Gastroesophageal sphincter (tissue), 3 donors: ENCODE measurements around the gene GK.

Experiments
- POLR2AphosphoS5 ChIP-seq: sonication (generic); formaldehyde crosslinking; IDR thresholded peaks from one replicate; pipeline ENCODE4 v1.6.1; 2017; ENCODE audit warnings: antibody characterized with exemption
- TF ChIP-seq, protein P1 (sequence below), 4 experiments: fragments of 200-600 bp in 2 of 4; fragments of 450-650 bp in 2 of 4; sonication (generic) in 1 of 4; IDR thresholded peaks; one replicate each; pipeline ENCODE4 v1.5.1; 2017 to 2019; ENCODE audit warnings: antibody characterized with exemption in 4 of 4, mild to moderate bottlenecking in 2 of 4, moderate library complexity in 2 of 4

DNA sequence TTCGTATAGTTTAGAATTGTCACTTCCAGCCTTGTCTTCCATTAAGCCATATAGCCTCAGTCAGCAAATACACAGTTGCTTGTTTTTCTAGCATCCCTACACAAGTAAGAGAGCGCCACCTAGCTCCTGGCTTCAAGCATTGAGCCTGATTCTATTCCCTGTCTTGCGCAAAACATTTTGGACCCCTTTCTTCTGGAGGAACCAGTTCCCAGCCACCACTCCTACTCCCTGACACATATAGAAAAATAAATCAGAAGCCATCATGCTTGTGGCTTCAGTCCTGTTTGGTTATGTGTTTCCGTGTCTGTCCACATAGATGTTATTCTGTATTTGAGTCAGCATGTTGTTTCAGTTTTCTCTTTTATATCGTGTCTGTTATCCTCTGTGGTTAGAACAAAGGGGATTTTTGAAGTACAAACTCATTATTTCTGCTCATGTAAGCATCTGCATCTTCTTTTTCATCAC lies 59.9 kb downstream of the GK start:
- TF ChIP-seq, protein P1, sequence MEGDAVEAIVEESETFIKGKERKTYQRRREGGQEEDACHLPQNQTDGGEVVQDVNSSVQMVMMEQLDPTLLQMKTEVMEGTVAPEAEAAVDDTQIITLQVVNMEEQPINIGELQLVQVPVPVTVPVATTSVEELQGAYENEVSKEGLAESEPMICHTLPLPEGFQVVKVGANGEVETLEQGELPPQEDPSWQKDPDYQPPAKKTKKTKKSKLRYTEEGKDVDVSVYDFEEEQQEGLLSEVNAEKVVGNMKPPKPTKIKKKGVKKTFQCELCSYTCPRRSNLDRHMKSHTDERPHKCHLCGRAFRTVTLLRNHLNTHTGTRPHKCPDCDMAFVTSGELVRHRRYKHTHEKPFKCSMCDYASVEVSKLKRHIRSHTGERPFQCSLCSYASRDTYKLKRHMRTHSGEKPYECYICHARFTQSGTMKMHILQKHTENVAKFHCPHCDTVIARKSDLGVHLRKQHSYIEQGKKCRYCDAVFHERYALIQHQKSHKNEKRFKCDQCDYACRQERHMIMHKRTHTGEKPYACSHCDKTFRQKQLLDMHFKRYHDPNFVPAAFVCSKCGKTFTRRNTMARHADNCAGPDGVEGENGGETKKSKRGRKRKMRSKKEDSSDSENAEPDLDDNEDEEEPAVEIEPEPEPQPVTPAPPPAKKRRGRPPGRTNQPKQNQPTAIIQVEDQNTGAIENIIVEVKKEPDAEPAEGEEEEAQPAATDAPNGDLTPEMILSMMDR (IDR thresholded peaks at IDR 0.05): peak; percentile 5 to 56 (median 40)
- no peak for TF ChIP-seq POLR2AphosphoS5
